H1 (cell line): ENCODE measurements around the gene MYO15B. TPM values are rescaled to one million over a fixed set of nuclear protein-coding genes. Genes with fewer than 3 reads are reported as not detected.

Experiments used
- CBX5 ChIP-seq: fragments of 300-800, 300-1000 bp; sonication (generic); IDR thresholded peaks from 2 replicates; pipeline ENCODE4 v1.7.1; 2016; ENCODE audit warnings: antibody characterized with exemption, low read length, low read depth
- KDM1A ChIP-seq: fragments of 200-600, 300-600 bp; sonication (generic); IDR thresholded peaks from 2 replicates; pipeline ENCODE4 v1.7.1; 2016; ENCODE audit warnings: mild to moderate bottlenecking, low read length, borderline replicate concordance
- polyA plus RNA-seq, 7 experiments: library from polyadenylated mRNA; depleted of rRNA in 3 of 7; stranded (reverse) in 5 of 7; unstranded in 2 of 7; fragments of >200 nt in 5 of 7; fragments of 200-250 nt in 2 of 7; gene quantifications; 1 replicate in 5 of 7; 2 replicates in 1 of 7; 4 replicates in 1 of 7; pipeline versions ENCODE4 v1.2.1 to v1.2.3, GENCODE V29; 2011 to 2013; ENCODE audit warnings: missing spikeins in 2 of 7, mixed read lengths in 2 of 7
- total RNA-seq: library from RNA; stranded (reverse); fragmentation: NEBNext Ultra II Directional; extraction: Animal tissue kit (Norgen Biotek cat#: 25700); gene quantifications from 2 replicates; pipeline ENCODE4 v1.2.1, GENCODE V29; 2021

The MYO15B gene
- total and polyA plus RNA-seq, 2 of the 8 experiments (the other 6 are each of a cell fraction or from before 2014, with no cell fraction given): 7.1 to 11.2 TPM

DNA sequence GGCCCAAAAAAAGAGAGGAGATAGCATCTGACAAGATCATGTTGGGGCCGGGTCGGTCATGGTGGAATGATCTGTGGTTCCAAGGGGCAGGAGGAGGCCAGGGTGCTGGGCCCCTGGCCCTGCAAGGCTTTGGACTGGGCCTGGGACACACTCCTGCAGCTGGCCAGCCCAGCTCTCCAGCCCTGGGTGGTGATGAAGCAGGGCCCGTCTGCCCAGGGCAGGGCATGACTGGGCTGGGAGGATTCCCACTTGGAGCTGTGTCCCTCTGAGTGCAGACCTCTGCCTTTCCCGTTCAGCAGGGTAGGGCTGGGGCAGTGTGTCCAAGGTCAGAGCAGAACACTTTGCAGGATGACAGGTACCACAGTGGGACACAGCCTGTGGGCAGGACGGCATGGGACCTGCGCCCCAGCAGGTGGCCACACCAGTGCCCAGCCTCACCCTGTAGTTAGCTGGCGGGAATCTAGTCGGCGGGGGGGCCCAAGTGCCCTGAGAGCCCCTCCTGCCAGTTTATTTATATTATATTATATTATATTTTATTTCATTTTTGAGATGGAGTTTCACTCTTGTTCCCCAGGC is 27.6 kb upstream of the MYO15B start (continued):
- TF ChIP-seq KDM1A (no peak), CBX5 (no peak)
- TF ChIP-seq, all 59 proteins: peak for 0
